Measurements from ENCODE around the gene PPM1H. TPM values are rescaled to one million over a fixed set of nuclear protein-coding genes. Genes with fewer than 3 reads are reported as not detected.

PPM1H gene
- total RNA-seq, 1 experiment from 2014 or later = 37.1 TPM

DNA sequence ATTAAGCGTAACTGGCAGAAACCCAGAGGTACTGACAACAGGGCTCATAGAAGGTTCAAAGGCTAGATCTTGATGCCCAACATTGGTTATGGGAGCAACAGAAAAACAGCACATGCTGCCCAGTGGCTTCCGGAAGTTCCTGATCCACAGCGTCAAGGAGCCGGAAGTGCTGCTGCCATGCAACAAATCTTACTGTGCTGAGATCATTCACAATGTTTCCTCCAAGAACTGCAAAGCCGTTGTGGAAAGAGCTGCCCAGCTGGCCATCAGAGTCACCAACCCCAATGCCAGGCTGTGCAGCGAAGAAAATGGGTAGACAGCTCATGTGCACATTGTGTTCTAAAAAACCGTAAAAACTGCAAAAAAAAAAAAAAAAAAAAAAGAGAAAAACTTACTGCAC is 276.0 kb downstream of the PPM1H start:
- no peaks in the 10 kb centered on the region for H3K9me3 Mint-ChIP-seq
- peak overlapping the region; percentile 44; the same call in 1 of the 2 replicates for H3K4me3 Mint-ChIP-seq
- H3K27ac Mint-ChIP-seq = peak overlapping the region; percentile 99

More for the DNA sequence above, 276.0 kb downstream of the PPM1H start:
- H3K36me3 Mint-ChIP-seq = peaks cover 11% of the 10 kb centered on the region; the same call in 1 of the 2 replicates
- ChIA-PET CTCF (interaction anchor here (0.7 to 1.7 kb wide), 3 partner anchors 8 to 77 kb away, joined by 3 to 6 read pairs (median 3); no protein-coding TSS in a partner anchor), POLR2A (interaction anchor here (0.6 kb wide), 1 partner anchor 124 kb away, joined by 5 read pairs; no protein-coding TSS in a partner anchor)
- no peak for DNase-seq (ENCODE audit: low spot score)
- peaks cover 26% of the 10 kb centered on the region for H3K27me3 Mint-ChIP-seq (ENCODE audit: low read depth)
- no peak for ATAC-seq
- peaks cover 84% of the 10 kb centered on the region for H3K4me1 Mint-ChIP-seq
- TF ChIP-seq, protein P1, sequence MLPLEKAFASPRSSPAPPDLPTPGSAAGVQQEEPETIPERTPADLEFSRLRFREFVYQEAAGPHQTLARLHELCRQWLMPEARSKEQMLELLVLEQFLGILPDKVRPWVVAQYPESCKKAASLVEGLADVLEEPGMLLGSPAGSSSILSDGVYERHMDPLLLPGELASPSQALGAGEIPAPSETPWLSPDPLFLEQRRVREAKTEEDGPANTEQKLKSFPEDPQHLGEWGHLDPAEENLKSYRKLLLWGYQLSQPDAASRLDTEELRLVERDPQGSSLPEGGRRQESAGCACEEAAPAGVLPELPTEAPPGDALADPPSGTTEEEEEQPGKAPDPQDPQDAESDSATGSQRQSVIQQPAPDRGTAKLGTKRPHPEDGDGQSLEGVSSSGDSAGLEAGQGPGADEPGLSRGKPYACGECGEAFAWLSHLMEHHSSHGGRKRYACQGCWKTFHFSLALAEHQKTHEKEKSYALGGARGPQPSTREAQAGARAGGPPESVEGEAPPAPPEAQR (CRISPR knock-in tag; IDR thresholded peaks at IDR 0.05) = no peak
- no peak for TF ChIP-seq EMX1 (CRISPR knock-in tag; IDR thresholded peaks at IDR 0.05)
- TF ChIP-seq RELA (CRISPR knock-in tag; IDR thresholded peaks at IDR 0.05; ENCODE audit: borderline replicate concordance) = no peak
- TF ChIP-seq NFE2L1 (CRISPR knock-in tag; IDR thresholded peaks at IDR 0.05) = no peak
- TF ChIP-seq, protein P2, sequence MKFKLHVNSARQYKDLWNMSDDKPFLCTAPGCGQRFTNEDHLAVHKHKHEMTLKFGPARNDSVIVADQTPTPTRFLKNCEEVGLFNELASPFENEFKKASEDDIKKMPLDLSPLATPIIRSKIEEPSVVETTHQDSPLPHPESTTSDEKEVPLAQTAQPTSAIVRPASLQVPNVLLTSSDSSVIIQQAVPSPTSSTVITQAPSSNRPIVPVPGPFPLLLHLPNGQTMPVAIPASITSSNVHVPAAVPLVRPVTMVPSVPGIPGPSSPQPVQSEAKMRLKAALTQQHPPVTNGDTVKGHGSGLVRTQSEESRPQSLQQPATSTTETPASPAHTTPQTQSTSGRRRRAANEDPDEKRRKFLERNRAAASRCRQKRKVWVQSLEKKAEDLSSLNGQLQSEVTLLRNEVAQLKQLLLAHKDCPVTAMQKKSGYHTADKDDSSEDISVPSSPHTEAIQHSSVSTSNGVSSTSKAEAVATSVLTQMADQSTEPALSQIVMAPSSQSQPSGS (CRISPR knock-in tag; IDR thresholded peaks at IDR 0.05; ENCODE audit: borderline replicate concordance, low read depth) = no peak
- no peak for TF ChIP-seq SMAD4 (CRISPR knock-in tag; IDR thresholded peaks at IDR 0.05)
- TF ChIP-seq, protein P3, sequence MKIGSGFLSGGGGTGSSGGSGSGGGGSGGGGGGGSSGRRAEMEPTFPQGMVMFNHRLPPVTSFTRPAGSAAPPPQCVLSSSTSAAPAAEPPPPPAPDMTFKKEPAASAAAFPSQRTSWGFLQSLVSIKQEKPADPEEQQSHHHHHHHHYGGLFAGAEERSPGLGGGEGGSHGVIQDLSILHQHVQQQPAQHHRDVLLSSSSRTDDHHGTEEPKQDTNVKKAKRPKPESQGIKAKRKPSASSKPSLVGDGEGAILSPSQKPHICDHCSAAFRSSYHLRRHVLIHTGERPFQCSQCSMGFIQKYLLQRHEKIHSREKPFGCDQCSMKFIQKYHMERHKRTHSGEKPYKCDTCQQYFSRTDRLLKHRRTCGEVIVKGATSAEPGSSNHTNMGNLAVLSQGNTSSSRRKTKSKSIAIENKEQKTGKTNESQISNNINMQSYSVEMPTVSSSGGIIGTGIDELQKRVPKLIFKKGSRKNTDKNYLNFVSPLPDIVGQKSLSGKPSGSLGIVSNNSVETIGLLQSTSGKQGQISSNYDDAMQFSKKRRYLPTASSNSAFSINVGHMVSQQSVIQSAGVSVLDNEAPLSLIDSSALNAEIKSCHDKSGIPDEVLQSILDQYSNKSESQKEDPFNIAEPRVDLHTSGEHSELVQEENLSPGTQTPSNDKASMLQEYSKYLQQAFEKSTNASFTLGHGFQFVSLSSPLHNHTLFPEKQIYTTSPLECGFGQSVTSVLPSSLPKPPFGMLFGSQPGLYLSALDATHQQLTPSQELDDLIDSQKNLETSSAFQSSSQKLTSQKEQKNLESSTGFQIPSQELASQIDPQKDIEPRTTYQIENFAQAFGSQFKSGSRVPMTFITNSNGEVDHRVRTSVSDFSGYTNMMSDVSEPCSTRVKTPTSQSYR (CRISPR knock-in tag; IDR thresholded peaks at IDR 0.05) = no peak
- TF ChIP-seq, protein P4, sequence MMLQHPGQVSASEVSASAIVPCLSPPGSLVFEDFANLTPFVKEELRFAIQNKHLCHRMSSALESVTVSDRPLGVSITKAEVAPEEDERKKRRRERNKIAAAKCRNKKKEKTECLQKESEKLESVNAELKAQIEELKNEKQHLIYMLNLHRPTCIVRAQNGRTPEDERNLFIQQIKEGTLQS (CRISPR knock-in tag; conservative IDR thresholded peaks at IDR 0.05) = no peak
- TF ChIP-seq SMAD3 (CRISPR knock-in tag; IDR thresholded peaks at IDR 0.05; ENCODE audit: borderline replicate concordance) = no peak
- TF ChIP-seq, protein P5, sequence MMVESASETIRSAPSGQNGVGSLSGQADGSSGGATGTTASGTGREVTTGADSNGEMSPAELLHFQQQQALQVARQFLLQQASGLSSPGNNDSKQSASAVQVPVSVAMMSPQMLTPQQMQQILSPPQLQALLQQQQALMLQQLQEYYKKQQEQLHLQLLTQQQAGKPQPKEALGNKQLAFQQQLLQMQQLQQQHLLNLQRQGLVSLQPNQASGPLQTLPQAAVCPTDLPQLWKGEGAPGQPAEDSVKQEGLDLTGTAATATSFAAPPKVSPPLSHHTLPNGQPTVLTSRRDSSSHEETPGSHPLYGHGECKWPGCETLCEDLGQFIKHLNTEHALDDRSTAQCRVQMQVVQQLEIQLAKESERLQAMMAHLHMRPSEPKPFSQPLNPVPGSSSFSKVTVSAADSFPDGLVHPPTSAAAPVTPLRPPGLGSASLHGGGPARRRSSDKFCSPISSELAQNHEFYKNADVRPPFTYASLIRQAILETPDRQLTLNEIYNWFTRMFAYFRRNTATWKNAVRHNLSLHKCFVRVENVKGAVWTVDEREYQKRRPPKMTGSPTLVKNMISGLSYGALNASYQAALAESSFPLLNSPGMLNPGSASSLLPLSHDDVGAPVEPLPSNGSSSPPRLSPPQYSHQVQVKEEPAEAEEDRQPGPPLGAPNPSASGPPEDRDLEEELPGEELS (CRISPR knock-in tag; IDR thresholded peaks at IDR 0.05) = no peak
- TF ChIP-seq, protein P6, sequence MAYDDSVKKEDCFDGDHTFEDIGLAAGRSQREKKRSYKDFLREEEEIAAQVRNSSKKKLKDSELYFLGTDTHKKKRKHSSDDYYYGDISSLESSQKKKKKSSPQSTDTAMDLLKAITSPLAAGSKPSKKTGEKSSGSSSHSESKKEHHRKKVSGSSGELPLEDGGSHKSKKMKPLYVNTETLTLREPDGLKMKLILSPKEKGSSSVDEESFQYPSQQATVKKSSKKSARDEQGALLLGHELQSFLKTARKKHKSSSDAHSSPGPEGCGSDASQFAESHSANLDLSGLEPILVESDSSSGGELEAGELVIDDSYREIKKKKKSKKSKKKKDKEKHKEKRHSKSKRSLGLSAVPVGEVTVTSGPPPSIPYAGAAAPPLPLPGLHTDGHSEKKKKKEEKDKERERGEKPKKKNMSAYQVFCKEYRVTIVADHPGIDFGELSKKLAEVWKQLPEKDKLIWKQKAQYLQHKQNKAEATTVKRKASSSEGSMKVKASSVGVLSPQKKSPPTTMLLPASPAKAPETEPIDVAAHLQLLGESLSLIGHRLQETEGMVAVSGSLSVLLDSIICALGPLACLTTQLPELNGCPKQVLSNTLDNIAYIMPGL (CRISPR knock-in tag; IDR thresholded peaks at IDR 0.05) = no peak
- TF ChIP-seq, protein P7, sequence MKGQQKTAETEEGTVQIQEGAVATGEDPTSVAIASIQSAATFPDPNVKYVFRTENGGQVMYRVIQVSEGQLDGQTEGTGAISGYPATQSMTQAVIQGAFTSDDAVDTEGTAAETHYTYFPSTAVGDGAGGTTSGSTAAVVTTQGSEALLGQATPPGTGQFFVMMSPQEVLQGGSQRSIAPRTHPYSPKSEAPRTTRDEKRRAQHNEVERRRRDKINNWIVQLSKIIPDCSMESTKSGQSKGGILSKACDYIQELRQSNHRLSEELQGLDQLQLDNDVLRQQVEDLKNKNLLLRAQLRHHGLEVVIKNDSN (CRISPR knock-in tag; IDR thresholded peaks at IDR 0.05) = no peak
- TF ChIP-seq, protein P8, sequence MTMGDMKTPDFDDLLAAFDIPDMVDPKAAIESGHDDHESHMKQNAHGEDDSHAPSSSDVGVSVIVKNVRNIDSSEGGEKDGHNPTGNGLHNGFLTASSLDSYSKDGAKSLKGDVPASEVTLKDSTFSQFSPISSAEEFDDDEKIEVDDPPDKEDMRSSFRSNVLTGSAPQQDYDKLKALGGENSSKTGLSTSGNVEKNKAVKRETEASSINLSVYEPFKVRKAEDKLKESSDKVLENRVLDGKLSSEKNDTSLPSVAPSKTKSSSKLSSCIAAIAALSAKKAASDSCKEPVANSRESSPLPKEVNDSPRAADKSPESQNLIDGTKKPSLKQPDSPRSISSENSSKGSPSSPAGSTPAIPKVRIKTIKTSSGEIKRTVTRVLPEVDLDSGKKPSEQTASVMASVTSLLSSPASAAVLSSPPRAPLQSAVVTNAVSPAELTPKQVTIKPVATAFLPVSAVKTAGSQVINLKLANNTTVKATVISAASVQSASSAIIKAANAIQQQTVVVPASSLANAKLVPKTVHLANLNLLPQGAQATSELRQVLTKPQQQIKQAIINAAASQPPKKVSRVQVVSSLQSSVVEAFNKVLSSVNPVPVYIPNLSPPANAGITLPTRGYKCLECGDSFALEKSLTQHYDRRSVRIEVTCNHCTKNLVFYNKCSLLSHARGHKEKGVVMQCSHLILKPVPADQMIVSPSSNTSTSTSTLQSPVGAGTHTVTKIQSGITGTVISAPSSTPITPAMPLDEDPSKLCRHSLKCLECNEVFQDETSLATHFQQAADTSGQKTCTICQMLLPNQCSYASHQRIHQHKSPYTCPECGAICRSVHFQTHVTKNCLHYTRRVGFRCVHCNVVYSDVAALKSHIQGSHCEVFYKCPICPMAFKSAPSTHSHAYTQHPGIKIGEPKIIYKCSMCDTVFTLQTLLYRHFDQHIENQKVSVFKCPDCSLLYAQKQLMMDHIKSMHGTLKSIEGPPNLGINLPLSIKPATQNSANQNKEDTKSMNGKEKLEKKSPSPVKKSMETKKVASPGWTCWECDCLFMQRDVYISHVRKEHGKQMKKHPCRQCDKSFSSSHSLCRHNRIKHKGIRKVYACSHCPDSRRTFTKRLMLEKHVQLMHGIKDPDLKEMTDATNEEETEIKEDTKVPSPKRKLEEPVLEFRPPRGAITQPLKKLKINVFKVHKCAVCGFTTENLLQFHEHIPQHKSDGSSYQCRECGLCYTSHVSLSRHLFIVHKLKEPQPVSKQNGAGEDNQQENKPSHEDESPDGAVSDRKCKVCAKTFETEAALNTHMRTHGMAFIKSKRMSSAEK (CRISPR knock-in tag; IDR thresholded peaks at IDR 0.05; ENCODE audit: borderline replicate concordance) = no peak

Data from WTC11 (cell line).